IgD-negative memory B cell (primary cell): ENCODE measurements around the gene ZC2HC1C. TPM values are rescaled to one million over a fixed set of nuclear protein-coding genes. Genes with fewer than 3 reads are reported as not detected.
A peak's percentile ranks its signal among the peaks of the same experiment; 100 is the strongest.

ENCODE experiments used
- H3K27ac Mint-ChIP-seq, 3 donors: one replicate each; pipeline ENCODE4 v1.8.0; 2020 to 2022; ENCODE audit warnings: mild to moderate bottlenecking in 3 of 3, mixed read lengths in 3 of 3, moderate library complexity in 1 of 3
- H3K27me3 Mint-ChIP-seq: one replicate; pipeline ENCODE4 v1.8.0; 2021; ENCODE audit warnings: mixed read lengths
- H3K36me3 Mint-ChIP-seq: one replicate; pipeline ENCODE4 v1.8.0; 2020; ENCODE audit warnings: mild to moderate bottlenecking, mixed read lengths
- H3K4me1 Mint-ChIP-seq, 3 donors: one replicate each; pipeline ENCODE4 v1.8.0; 2020 to 2022; ENCODE audit warnings: mixed read lengths in 3 of 3, mild to moderate bottlenecking in 1 of 3
- H3K4me3 Mint-ChIP-seq, 4 donors: one replicate each; pipeline ENCODE4 v1.8.0; 2020 to 2022; ENCODE audit warnings: mild to moderate bottlenecking in 4 of 4, mixed read lengths in 4 of 4, moderate library complexity in 3 of 4
- H3K9me3 Mint-ChIP-seq, 3 donors: one replicate each; pipeline ENCODE4 v1.8.0; 2020 to 2021; ENCODE audit warnings: mixed read lengths in 3 of 3, mild to moderate bottlenecking in 1 of 3
- polyA plus RNA-seq: library from polyadenylated mRNA; unstranded; fragments of 300-500 nt; fragmentation: Illumina TruSeq; gene quantifications from one replicate; pipeline ENCODE4 v1.2.3, GENCODE V29; 2021

ZC2HC1C gene
- polyA plus RNA-seq, 1 donor from 2014 or later, result 3.1 TPM

GRCh38 chr14:75095690-75096089 lies 26.2 kb downstream of the ZC2HC1C start:
- no peaks in the 10 kb centered on the region for H3K9me3 Mint-ChIP-seq
- no peak overlapping the region for H3K27ac Mint-ChIP-seq
- no peaks in the 10 kb centered on the region for H3K27me3 Mint-ChIP-seq
- no peaks in the 10 kb centered on the region for H3K4me1 Mint-ChIP-seq
- H3K36me3 Mint-ChIP-seq, result peaks cover 3% of the 10 kb centered on the region
- H3K4me3 Mint-ChIP-seq, result no peak overlapping the region

GRCh38 chr14:75096959-75097358 lies 27.5 kb downstream of the ZC2HC1C start:
- Mint-ChIP-seq H3K9me3 (no peaks in the 10 kb centered on the region), H3K36me3 (peaks cover 5% of the 10 kb centered on the region), H3K27ac (no peak overlapping the region)

GRCh38 chr14:75098212-75098611 lies 28.8 kb downstream of the ZC2HC1C start:
- no peaks in the 10 kb centered on the region for H3K9me3 Mint-ChIP-seq
- H3K36me3 Mint-ChIP-seq, result peaks cover 5% of the 10 kb centered on the region
- H3K4me3 Mint-ChIP-seq, result no peak overlapping the region
- H3K27ac Mint-ChIP-seq, result no peak overlapping the region
- H3K27me3 Mint-ChIP-seq, result no peaks in the 10 kb centered on the region
- no peaks in the 10 kb centered on the region for H3K4me1 Mint-ChIP-seq

More at GRCh38 chr14:75096959-75097358, 27.5 kb downstream of the ZC2HC1C start:
- Mint-ChIP-seq H3K4me1 (no peaks in the 10 kb centered on the region), H3K4me3 (no peak overlapping the region), H3K27me3 (no peaks in the 10 kb centered on the region)

- no peak overlapping the region for H3K27ac Mint-ChIP-seq
- H3K4me1 Mint-ChIP-seq, result no peaks in the 10 kb centered on the region
- no peaks in the 10 kb centered on the region for H3K27me3 Mint-ChIP-seq
- H3K36me3 Mint-ChIP-seq, result peaks cover 7% of the 10 kb centered on the region
- no peaks in the 10 kb centered on the region for H3K9me3 Mint-ChIP-seq
- no peak overlapping the region for H3K4me3 Mint-ChIP-seq
Observed at GRCh38 chr14:75098682-75099081, 29.2 kb downstream of the ZC2HC1C start.

- no peaks in the 10 kb centered on the region for H3K9me3 Mint-ChIP-seq
- no peaks in the 10 kb centered on the region for H3K4me1 Mint-ChIP-seq
- H3K4me3 Mint-ChIP-seq, result no peak overlapping the region
- peaks cover 7% of the 10 kb centered on the region for H3K36me3 Mint-ChIP-seq
- no peak overlapping the region for H3K27ac Mint-ChIP-seq
- no peaks in the 10 kb centered on the region for H3K27me3 Mint-ChIP-seq
Observed at GRCh38 chr14:75101491-75101890, 32.0 kb downstream of the ZC2HC1C start.

- peaks cover 9% of the 10 kb centered on the region for H3K36me3 Mint-ChIP-seq
- H3K4me1 Mint-ChIP-seq, result peaks cover 0 to 2% (median 0%) of the 10 kb centered on the region in 3 donors
- H3K27me3 Mint-ChIP-seq, result no peaks in the 10 kb centered on the region
- no peak overlapping the region for H3K4me3 Mint-ChIP-seq
- H3K9me3 Mint-ChIP-seq, result no peaks in the 10 kb centered on the region
- H3K27ac Mint-ChIP-seq, result no peak overlapping the region
Observed at GRCh38 chr14:75107186-75107585, 37.7 kb downstream of the ZC2HC1C start.

- Mint-ChIP-seq H3K9me3 (no peaks in the 10 kb centered on the region), H3K27ac (no peak overlapping the region), H3K4me1 (peaks cover 0 to 2% (median 0%) of the 10 kb centered on the region in 3 donors), H3K4me3 (no peak overlapping the region), H3K27me3 (no peaks in the 10 kb centered on the region), H3K36me3 (peaks cover 8% of the 10 kb centered on the region)
Observed at GRCh38 chr14:75109877-75110276, 40.4 kb downstream of the ZC2HC1C start.

- no peak overlapping the region for H3K27ac Mint-ChIP-seq
- no peaks in the 10 kb centered on the region for H3K9me3 Mint-ChIP-seq
- H3K4me3 Mint-ChIP-seq, result no peak overlapping the region
- H3K27me3 Mint-ChIP-seq, result no peaks in the 10 kb centered on the region
- H3K4me1 Mint-ChIP-seq, result peaks cover 0 to 1% (median 0%) of the 10 kb centered on the region in 3 donors
- H3K36me3 Mint-ChIP-seq, result no peaks in the 10 kb centered on the region
Observed at GRCh38 chr14:75113932-75114539, 44.6 kb downstream of the ZC2HC1C start.

- Mint-ChIP-seq H3K4me1 (peaks cover 0 to 7% (median 5%) of the 10 kb centered on the region in 3 donors), H3K27me3 (no peaks in the 10 kb centered on the region), H3K27ac (no peak overlapping the region), H3K4me3 (no peak overlapping the region), H3K9me3 (no peaks in the 10 kb centered on the region), H3K36me3 (peaks cover 5% of the 10 kb centered on the region)
Observed at GRCh38 chr14:75119056-75119455, 49.6 kb downstream of the ZC2HC1C start.

GRCh38 chr14:75120541-75121291 lies 51.3 kb downstream of the ZC2HC1C start:
- peak overlapping the region in 1 of 4 donors; percentile 50 for H3K4me3 Mint-ChIP-seq
- no peaks in the 10 kb centered on the region for H3K27me3 Mint-ChIP-seq
- H3K36me3 Mint-ChIP-seq, result peaks cover 5% of the 10 kb centered on the region
- no peak overlapping the region for H3K27ac Mint-ChIP-seq
- no peaks in the 10 kb centered on the region for H3K9me3 Mint-ChIP-seq
- H3K4me1 Mint-ChIP-seq, result peaks cover 10 to 17% (median 16%) of the 10 kb centered on the region in 3 donors

GRCh38 chr14:75121552-75121951 lies 52.1 kb downstream of the ZC2HC1C start:
- Mint-ChIP-seq H3K27me3 (no peaks in the 10 kb centered on the region), H3K4me1 (peaks cover 17 to 21% (median 20%) of the 10 kb centered on the region in 3 donors), H3K36me3 (peaks cover 5% of the 10 kb centered on the region), H3K9me3 (no peaks in the 10 kb centered on the region), H3K27ac (no peak overlapping the region), H3K4me3 (no peak overlapping the region)

GRCh38 chr14:75123991-75124390 lies 54.5 kb downstream of the ZC2HC1C start:
- H3K4me3 Mint-ChIP-seq, result peak overlapping the region in 1 of 4 donors; percentile 8
- H3K27ac Mint-ChIP-seq, result peak overlapping the region in 2 of 3 donors; percentile 5 to 29
- no peaks in the 10 kb centered on the region for H3K27me3 Mint-ChIP-seq
- H3K4me1 Mint-ChIP-seq, result peaks cover 24 to 33% (median 29%) of the 10 kb centered on the region in 3 donors
- peaks cover 5% of the 10 kb centered on the region for H3K36me3 Mint-ChIP-seq
- no peaks in the 10 kb centered on the region for H3K9me3 Mint-ChIP-seq

- H3K36me3 Mint-ChIP-seq, result peaks cover 5% of the 10 kb centered on the region
- H3K9me3 Mint-ChIP-seq, result no peaks in the 10 kb centered on the region
- H3K27ac Mint-ChIP-seq, result peak overlapping the region in 2 of 3 donors; percentile 99
- peaks cover 25 to 33% (median 29%) of the 10 kb centered on the region in 3 donors for H3K4me1 Mint-ChIP-seq
- no peaks in the 10 kb centered on the region for H3K27me3 Mint-ChIP-seq
- H3K4me3 Mint-ChIP-seq, result peak overlapping the region; percentile 96 to 100 (median 98)
Observed at GRCh38 chr14:75125617-75126016, 56.2 kb downstream of the ZC2HC1C start.

GRCh38 chr14:75126121-75126544 lies 56.7 kb downstream of the ZC2HC1C start:
- no peaks in the 10 kb centered on the region for H3K27me3 Mint-ChIP-seq
- H3K9me3 Mint-ChIP-seq, result no peaks in the 10 kb centered on the region
- peak overlapping the region; percentile 97 to 99 (median 99) for H3K27ac Mint-ChIP-seq
- H3K36me3 Mint-ChIP-seq, result peaks cover 5% of the 10 kb centered on the region
- H3K4me3 Mint-ChIP-seq, result peak overlapping the region; percentile 96 to 100 (median 98)
- peaks cover 25 to 31% (median 29%) of the 10 kb centered on the region in 3 donors for H3K4me1 Mint-ChIP-seq

- no peaks in the 10 kb centered on the region for H3K27me3 Mint-ChIP-seq
- H3K4me1 Mint-ChIP-seq, result peaks cover 25 to 29% (median 29%) of the 10 kb centered on the region in 3 donors
Observed at GRCh38 chr14:75126679-75127473, 57.4 kb downstream of the ZC2HC1C start, which contains the start of gene NEK9. Gene NEK9 (minus strand): TSS chr14:75127048. CDS start chr14:75126921, 127 bp downstream.

More at GRCh38 chr14:75126679-75127473, 57.4 kb downstream of the ZC2HC1C start, which contains the start of gene NEK9:
- peak within 1 kb of the TSS; percentile 97 to 99 (median 99) for H3K27ac Mint-ChIP-seq
- H3K9me3 Mint-ChIP-seq, result no peaks in the 10 kb centered on the region
- H3K4me3 Mint-ChIP-seq, result peak within 1 kb of the TSS; percentile 96 to 100 (median 98)
- peaks cover 4% of the 10 kb centered on the region for H3K36me3 Mint-ChIP-seq
